Transverse colon (tissue), 1 donor: Measurements from ENCODE around the gene GRAMD2B.

Experiments
- EP300 ChIP-seq: sonication (generic); formaldehyde crosslinking; IDR thresholded peaks from one replicate; pipeline ENCODE4 v1.6.1; 2017; ENCODE audit warnings: antibody characterized with exemption, low read depth
- POLR2A ChIP-seq: fragments of 450-650 bp; IDR thresholded peaks from one replicate; pipeline ENCODE4 v1.6.1; 2016; ENCODE audit warnings: antibody characterized with exemption, mild to moderate bottlenecking, moderate library complexity

DNA sequence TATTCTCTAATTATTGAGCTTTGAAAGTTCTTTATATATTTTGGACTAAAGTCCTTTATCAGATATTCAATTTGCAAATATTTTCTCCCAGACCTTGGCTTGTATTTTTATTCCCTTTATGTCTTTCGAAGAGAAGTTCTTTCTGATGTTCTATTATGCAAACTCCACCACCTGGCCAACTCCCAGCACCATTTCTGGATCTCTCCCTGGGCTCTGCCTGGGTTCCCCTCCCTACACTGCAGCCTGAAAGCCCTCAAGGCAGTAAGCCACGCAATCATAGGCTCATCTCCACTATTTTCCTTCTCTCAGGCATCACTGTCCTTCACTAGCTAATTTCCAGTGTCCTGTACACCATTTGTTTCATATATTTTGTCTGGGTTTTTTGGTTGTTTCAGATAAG, 76.1 kb downstream of the GRAMD2B start:
- TF ChIP-seq POLR2A (no peak), EP300 (no peak)
